ENCODE measurements around the gene NFIX. TPM values are rescaled to one million over a fixed set of nuclear protein-coding genes. Genes with fewer than 3 reads are reported as not detected.
"Not testable (repeated sequence)": the region's sequence is repeated elsewhere in the genome, so short reads cannot be mapped to it uniquely, and the experiment has no call there.

The NFIX gene
- total RNA-seq, 3 donors from 2014 or later (not counting 1 experiment from before 2014, with no cell fraction given): 0.61 to 2.1 (median 1.3) TPM

- TF ChIP-seq CTCF (IDR thresholded peaks at IDR 0.05): no peak
- H3K4me3 Mint-ChIP-seq: peak overlapping the region; percentile 37
- no peaks in the 10 kb centered on the region for H3K36me3 Mint-ChIP-seq
- no peak for ATAC-seq
- H3K27ac Mint-ChIP-seq: peak overlapping the region; percentile 65 to 78
- H3K9me3 ChIP-seq (ENCODE audit: control insufficient read depth, insufficient read depth, low read length): no peaks in the 10 kb centered on the region
- H3K27me3 ChIP-seq (ENCODE audit: control insufficient read depth, insufficient read depth, low read length): no peaks in the 10 kb centered on the region
- intact Hi-C loops (cut with micrococcal nuclease): no loop called here
- peaks cover 17% of the 10 kb centered on the region for H3K4me1 ChIP-seq (ENCODE audit: control insufficient read depth, insufficient read depth, low read length)
- no peak overlapping the region for H3K4me3 ChIP-seq (ENCODE audit: low read length)
- no peaks in the 10 kb centered on the region for H3K27me3 Mint-ChIP-seq (ENCODE audit: low read depth in 2 of 2)
- H3K4me1 Mint-ChIP-seq: peaks cover 23 to 29% of the 10 kb centered on the region in 2 donors
- WGBS (ENCODE audit: insufficient coverage): 86% methylated on average over 10 of the region's 12 CpGs
- no peak for DNase-seq
- H3K27ac ChIP-seq (ENCODE audit: low read length): no peak overlapping the region
- peaks cover 45% of the 10 kb centered on the region for H3K36me3 ChIP-seq (ENCODE audit: control insufficient read depth, insufficient read depth, low read length)
- no peaks in the 10 kb centered on the region for H3K9me3 Mint-ChIP-seq
These were observed 41.3 kb upstream of the NFIX start for GRCh38 chr19:12953799-12954611.

GRCh38 chr19:12954612-12954962, 40.7 kb upstream of the NFIX start:
- Histone ChIP-seq H3K27me3 (ENCODE audit: control insufficient read depth, insufficient read depth, low read length) (no peaks in the 10 kb centered on the region), H3K27ac (ENCODE audit: low read length) (no peak overlapping the region), H3K36me3 (ENCODE audit: control insufficient read depth, insufficient read depth, low read length) (peaks cover 39% of the 10 kb centered on the region), H3K4me3 (ENCODE audit: low read length) (no peak overlapping the region), H3K4me1 (ENCODE audit: control insufficient read depth, insufficient read depth, low read length) (peaks cover 17% of the 10 kb centered on the region), H3K9me3 (ENCODE audit: control insufficient read depth, insufficient read depth, low read length) (no peaks in the 10 kb centered on the region)
- intact Hi-C loops (cut with micrococcal nuclease): no loop called here
- peak overlapping the region; percentile 65 to 78 for H3K27ac Mint-ChIP-seq
- no peaks in the 10 kb centered on the region for H3K9me3 Mint-ChIP-seq
- DNase-seq (peak in 1 of 2 donors; percentile 25), ATAC-seq (no peak)
- no peak for TF ChIP-seq CTCF (IDR thresholded peaks at IDR 0.05)
- peak overlapping the region; percentile 37 for H3K4me3 Mint-ChIP-seq
- peaks cover 23 to 29% of the 10 kb centered on the region in 2 donors for H3K4me1 Mint-ChIP-seq
- H3K27me3 Mint-ChIP-seq (ENCODE audit: low read depth in 2 of 2): no peaks in the 10 kb centered on the region
- no CpG with 5 or more reads among the region's 1 CpG for WGBS (ENCODE audit: insufficient coverage)
- no peaks in the 10 kb centered on the region for H3K36me3 Mint-ChIP-seq

GRCh38 chr19:12955575-12955974, 39.7 kb upstream of the NFIX start:
- peaks cover 33% of the 10 kb centered on the region for H3K36me3 ChIP-seq (ENCODE audit: control insufficient read depth, insufficient read depth, low read length)
- intact Hi-C loops (cut with micrococcal nuclease): not testable (repeated sequence)

GRCh38 chr19:12955996-12956395, 39.3 kb upstream of the NFIX start:
- ATAC-seq: no peak
- no peak for TF ChIP-seq CTCF (IDR thresholded peaks at IDR 0.05)

More at GRCh38 chr19:12955575-12955974, 39.7 kb upstream of the NFIX start:
- H3K27ac ChIP-seq (ENCODE audit: low read length); H3K4me3 ChIP-seq (ENCODE audit: low read length); H3K36me3 Mint-ChIP-seq; DNase-seq; H3K9me3 ChIP-seq (ENCODE audit: control insufficient read depth, insufficient read depth, low read length); H3K27me3 ChIP-seq (ENCODE audit: control insufficient read depth, insufficient read depth, low read length); H3K9me3 Mint-ChIP-seq; H3K27me3 Mint-ChIP-seq (ENCODE audit: low read depth in 2 of 2); ATAC-seq: not testable (repeated sequence)
- H3K4me1 ChIP-seq (ENCODE audit: control insufficient read depth, insufficient read depth, low read length): peaks cover 17% of the 10 kb centered on the region
- Mint-ChIP-seq H3K4me1 (peaks cover 23 to 29% of the 10 kb centered on the region in 2 donors), H3K27ac (peak overlapping the region; percentile 65 to 82), H3K4me3 (peak overlapping the region; percentile 83)
- 97% methylated on average over 9 of the region's 9 CpGs for WGBS (ENCODE audit: insufficient coverage)

More at GRCh38 chr19:12955996-12956395, 39.3 kb upstream of the NFIX start:
- Mint-ChIP-seq H3K9me3 (no peaks in the 10 kb centered on the region), H3K27ac (peak overlapping the region; percentile 65 to 82), H3K4me1 (peaks cover 23 to 29% of the 10 kb centered on the region in 2 donors), H3K4me3 (peak overlapping the region; percentile 83), H3K36me3 (no peaks in the 10 kb centered on the region), H3K27me3 (ENCODE audit: low read depth in 2 of 2) (no peaks in the 10 kb centered on the region)
- Histone ChIP-seq H3K9me3 (ENCODE audit: control insufficient read depth, insufficient read depth, low read length) (no peaks in the 10 kb centered on the region), H3K36me3 (ENCODE audit: control insufficient read depth, insufficient read depth, low read length) (peaks cover 29% of the 10 kb centered on the region), H3K4me3 (ENCODE audit: low read length) (no peak overlapping the region), H3K4me1 (ENCODE audit: control insufficient read depth, insufficient read depth, low read length) (peaks cover 17% of the 10 kb centered on the region), H3K27ac (ENCODE audit: low read length) (no peak overlapping the region), H3K27me3 (ENCODE audit: control insufficient read depth, insufficient read depth, low read length) (no peaks in the 10 kb centered on the region)
- WGBS (ENCODE audit: insufficient coverage): 75% methylated on average over 12 of the region's 12 CpGs
- intact Hi-C loops (cut with micrococcal nuclease): no loop called here
- no peak for DNase-seq

All from natural killer cell (primary cell).